ENCODE measurements around the gene OTOL1. TPM values are rescaled to one million over a fixed set of nuclear protein-coding genes. Genes with fewer than 3 reads are reported as not detected.

OTOL1 gene
- total and polyA plus RNA-seq, 10 of the 15 experiments (the other 5 are each of a cell fraction or from before 2014, with no cell fraction given), result not detected

DNA sequence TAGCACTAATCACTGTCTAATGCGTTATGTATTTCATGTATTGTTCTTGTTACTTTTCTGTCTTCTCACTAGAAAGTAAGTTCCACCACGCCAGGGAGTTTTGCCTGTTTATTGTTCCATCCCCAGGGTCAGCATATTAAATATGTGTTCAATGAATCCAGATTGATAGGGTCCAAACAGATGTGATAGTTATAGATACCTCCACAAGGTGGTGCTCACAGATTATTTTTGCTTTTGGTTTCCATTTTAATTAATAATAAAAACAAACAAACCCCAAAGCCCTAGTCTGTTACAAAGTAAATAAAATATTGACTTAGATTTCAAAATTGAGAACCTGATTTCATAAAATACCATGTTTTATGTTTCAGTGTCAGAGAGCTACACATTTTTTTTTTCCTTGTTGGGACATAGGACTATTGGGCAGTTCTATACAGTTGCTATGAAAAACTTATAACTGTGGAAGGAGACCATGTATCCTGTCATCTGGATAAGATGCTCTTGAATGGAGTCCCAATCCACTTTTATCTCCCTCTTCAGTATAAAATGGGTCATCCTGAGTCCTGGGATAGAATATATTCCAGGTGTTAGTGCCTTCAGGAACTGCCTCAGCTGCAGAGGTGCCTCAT, 12.4 kb downstream of the OTOL1 start:
- DNase-seq (ENCODE audit: low read depth, low spot score), result no peak
- Histone ChIP-seq H3K9me3 (replicated peaks; ENCODE audit: control insufficient read depth, insufficient read depth, low read length) (no peaks in the 10 kb centered on the region), H3K4me3 (no peak overlapping the region), H4K20me1 (ENCODE audit: control insufficient read depth, insufficient read depth) (no peaks in the 10 kb centered on the region), H3K79me2 (ENCODE audit: control insufficient read depth, insufficient read depth, low read length) (no peaks in the 10 kb centered on the region), H3K4me2 (ENCODE audit: control insufficient read depth, insufficient read depth) (no peak overlapping the region), H2AFZ (ENCODE audit: control insufficient read depth, low read depth, low read length) (peak overlapping the region; percentile 64), H3K27me3 (replicated peaks in 1 of 2; ENCODE audit: control insufficient read depth in 2 of 2, insufficient read depth in 2 of 2, low read length in 1 of 2) (no peaks in the 10 kb centered on the region), H3K27ac (ENCODE audit: control insufficient read depth, insufficient read depth) (no peak overlapping the region), H3K9ac (ENCODE audit: control insufficient read depth, insufficient read depth, low read length) (no peak overlapping the region), H3K4me1 (ENCODE audit: control insufficient read depth, insufficient read depth, low read length) (no peaks in the 10 kb centered on the region), H3K36me3 (ENCODE audit: control insufficient read depth in 2 of 2, insufficient read depth in 2 of 2, low read length in 1 of 2) (no peaks in the 10 kb centered on the region)
- FAIRE-seq, result no peak
- SMC1A ChIA-PET (ENCODE audit: uncharacterized antibody, unreplicated experiment), result interaction anchor here (1.2 to 1.9 kb wide), 6 partner anchors 15 to 193 kb away, joined by 3 to 6 read pairs (median 3); no protein-coding TSS in a partner anchor
- intact Hi-C loops (cut with micrococcal nuclease; ENCODE audit: unreplicated experiment), result loop anchor here (2.0 to 5.0 kb wide), 2 partner anchors 192 to 343 kb away; no protein-coding TSS in a partner anchor
- TF ChIP-seq ZNF274 (IDR thresholded peaks at IDR 0.05; ENCODE audit: insufficient read depth, insufficient read length) (no peak), RAD21 (IDR thresholded peaks at IDR 0.05; ENCODE audit: insufficient read depth, low read depth, low read length) (peak; percentile 42), CBX5 (IDR thresholded peaks at IDR 0.05; ENCODE audit: low read depth) (no peak), SMC3 (IDR thresholded peaks at IDR 0.05; ENCODE audit: borderline replicate concordance, low read length) (peak; percentile 49; the same call in 1 of the 2 replicates), EZH2 (IDR thresholded peaks at IDR 0.05; ENCODE audit: borderline replicate concordance, control insufficient read depth, low read depth, low read length) (no peak)
- TF ChIP-seq, protein P1, sequence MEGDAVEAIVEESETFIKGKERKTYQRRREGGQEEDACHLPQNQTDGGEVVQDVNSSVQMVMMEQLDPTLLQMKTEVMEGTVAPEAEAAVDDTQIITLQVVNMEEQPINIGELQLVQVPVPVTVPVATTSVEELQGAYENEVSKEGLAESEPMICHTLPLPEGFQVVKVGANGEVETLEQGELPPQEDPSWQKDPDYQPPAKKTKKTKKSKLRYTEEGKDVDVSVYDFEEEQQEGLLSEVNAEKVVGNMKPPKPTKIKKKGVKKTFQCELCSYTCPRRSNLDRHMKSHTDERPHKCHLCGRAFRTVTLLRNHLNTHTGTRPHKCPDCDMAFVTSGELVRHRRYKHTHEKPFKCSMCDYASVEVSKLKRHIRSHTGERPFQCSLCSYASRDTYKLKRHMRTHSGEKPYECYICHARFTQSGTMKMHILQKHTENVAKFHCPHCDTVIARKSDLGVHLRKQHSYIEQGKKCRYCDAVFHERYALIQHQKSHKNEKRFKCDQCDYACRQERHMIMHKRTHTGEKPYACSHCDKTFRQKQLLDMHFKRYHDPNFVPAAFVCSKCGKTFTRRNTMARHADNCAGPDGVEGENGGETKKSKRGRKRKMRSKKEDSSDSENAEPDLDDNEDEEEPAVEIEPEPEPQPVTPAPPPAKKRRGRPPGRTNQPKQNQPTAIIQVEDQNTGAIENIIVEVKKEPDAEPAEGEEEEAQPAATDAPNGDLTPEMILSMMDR (IDR thresholded peaks at IDR 0.05 in 2 of 3, conservative IDR thresholded peaks at IDR 0.05 in 1 of 3; ENCODE audit: control insufficient read depth in 2 of 3, extremely low read depth in 1 of 3, insufficient read depth in 1 of 3, low read depth in 3 of 3, low read length in 3 of 3), result peak; percentile 27 to 52 (median 33); a peak in 4 of 6 replicates
- RAD21 ChIA-PET (ENCODE audit: unreplicated experiment), result interaction anchor here (0.7 to 1.5 kb wide), 2 partner anchors 19 to 186 kb away, joined by 3 to 6 read pairs; no protein-coding TSS in a partner anchor
- POLR2A ChIA-PET, result no interaction called here
- ATAC-seq, result peak; percentile 89
- WGBS (ENCODE audit: insufficient coverage, insufficient replicate concordance, low lambda C conversion rate, missing lambda C conversion rate), result 24% methylated on average over 2 of the region's 2 CpGs
- in situ Hi-C loops (cut with MboI), result no loop called here
- CTCF ChIA-PET, result interaction anchor here (0.6 to 2.2 kb wide), 11 partner anchors 9 to 341 kb away, joined by 3 to 14 read pairs (median 4); no protein-coding TSS in a partner anchor
- BruUV-seq (replicated peaks), result no TSS peak

Data from GM12878 (cell line).